ENCODE data around the gene NFATC1.

DNA sequence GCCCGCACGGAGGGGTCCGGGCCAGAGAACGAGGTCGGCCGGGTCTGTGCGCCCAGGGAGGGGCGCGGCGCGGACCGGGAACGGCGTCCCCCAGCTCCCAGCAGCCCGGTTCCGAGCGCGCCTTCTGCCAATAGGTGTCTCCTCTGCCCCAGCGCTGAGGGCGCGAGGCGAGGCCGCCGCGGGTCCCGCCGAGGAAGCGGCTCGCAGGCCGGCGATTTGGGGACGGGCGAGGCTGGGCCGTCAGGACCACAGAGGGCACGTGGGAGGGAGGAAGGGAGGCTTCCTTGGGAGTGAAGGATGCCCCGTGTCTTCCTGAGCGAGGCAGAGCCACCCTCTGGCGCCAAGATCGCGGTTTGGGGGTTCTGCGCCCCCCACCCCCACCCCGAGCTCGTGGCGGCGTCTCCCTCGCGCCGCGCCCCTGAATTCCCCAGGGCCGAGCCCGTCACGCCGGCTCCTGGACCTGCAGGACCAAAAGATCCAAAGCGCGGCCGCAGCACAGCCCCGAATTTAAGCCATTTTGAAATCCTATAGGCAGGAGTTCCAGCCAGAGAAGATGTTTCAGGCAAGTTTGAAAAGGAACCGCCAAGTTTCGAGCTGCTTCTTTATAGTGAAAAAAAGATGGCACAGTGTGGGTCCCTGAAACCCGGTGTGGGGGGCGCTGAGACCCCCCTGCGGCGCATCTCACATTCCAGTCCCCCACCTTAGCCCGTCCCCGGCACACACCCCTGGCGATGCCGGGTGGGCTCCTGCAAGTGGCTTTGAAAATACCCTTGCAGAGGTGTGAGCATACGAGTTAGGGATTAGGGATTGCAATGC is 909 bp downstream of the NFATC1 start:
- TF ChIP-seq EZH2 (IDR thresholded peaks at IDR 0.05; ENCODE audit: insufficient read depth, poor library complexity, severe bottlenecking) (no peak), EZH2phosphoT487 (IDR thresholded peaks at IDR 0.05; ENCODE audit: insufficient read depth, low read depth) (no peak)
